ENCODE results near the gene PDRG1.
"Not testable (repeated sequence)": the region's sequence is repeated elsewhere in the genome, so short reads cannot be mapped to it uniquely, and the experiment has no call there.

PDRG1 gene

DNA sequence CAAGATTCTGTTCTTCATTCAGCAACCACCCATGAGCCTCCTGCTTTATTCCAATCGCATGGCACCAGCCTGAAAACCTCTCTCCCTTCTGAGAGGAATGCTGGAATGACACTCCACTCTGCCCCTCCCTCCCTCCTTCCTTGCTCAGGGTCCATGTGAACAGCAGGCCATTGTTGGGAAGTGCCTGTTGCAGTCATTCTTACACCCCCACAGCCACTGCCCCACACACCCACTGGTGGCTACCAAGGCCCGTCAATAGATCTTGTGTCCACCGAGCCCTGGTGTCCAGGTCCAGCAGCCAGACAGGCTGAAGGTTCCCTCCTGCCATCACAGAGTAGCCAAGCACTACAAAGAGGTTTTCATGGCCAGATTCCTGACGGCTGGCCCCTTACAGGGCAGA is 6.5 kb downstream of the PDRG1 start:
- H3K4me1 ChIP-seq (ENCODE audit: control insufficient read depth, insufficient read depth, low read length, unreplicated experiment) = peaks cover 2% of the 10 kb centered on the region
- H2AFZ ChIP-seq (ENCODE audit: low read length, unreplicated experiment) = no peak overlapping the region
- H3K27ac ChIP-seq (ENCODE audit: low read depth, low read length) = no peak overlapping the region
- peaks cover 8% of the 10 kb centered on the region for H3K79me2 ChIP-seq (ENCODE audit: control insufficient read depth, insufficient read depth, low read length, unreplicated experiment)
- H3K4me3 ChIP-seq (ENCODE audit: low read depth, low read length) = no peak overlapping the region
- H3K36me3 ChIP-seq (ENCODE audit: insufficient read depth, low read length) = peaks cover 26% of the 10 kb centered on the region
- no peaks in the 10 kb centered on the region for H3K27me3 ChIP-seq (ENCODE audit: insufficient read depth, low read length)

DNA sequence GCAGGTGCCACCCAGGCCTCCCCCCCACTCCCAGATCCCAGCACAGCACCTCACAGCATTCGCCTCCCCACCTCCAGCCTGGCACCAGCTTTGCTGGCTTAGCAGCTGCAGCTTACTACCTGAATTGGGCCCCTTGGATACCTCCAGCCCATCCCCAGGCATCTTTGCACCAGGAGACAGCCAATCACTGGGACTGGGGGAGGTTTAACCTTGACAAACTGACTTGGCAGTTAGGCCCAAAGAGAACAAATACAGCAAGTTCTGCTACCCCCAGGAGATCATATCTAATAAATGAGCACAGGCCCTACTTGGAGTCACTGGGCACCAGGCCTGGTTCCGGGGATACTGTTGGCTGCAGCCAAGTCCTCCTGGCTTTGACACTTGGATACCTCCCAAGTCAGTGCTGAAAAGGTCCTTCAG is 8.8 kb downstream of the PDRG1 start:
- Histone ChIP-seq H3K36me3 (ENCODE audit: insufficient read depth, low read length) (peaks cover 10% of the 10 kb centered on the region), H3K4me1 (ENCODE audit: control insufficient read depth, insufficient read depth, low read length, unreplicated experiment) (no peaks in the 10 kb centered on the region), H2AFZ (ENCODE audit: low read length, unreplicated experiment) (no peak overlapping the region), H3K79me2 (ENCODE audit: control insufficient read depth, insufficient read depth, low read length, unreplicated experiment) (no peaks in the 10 kb centered on the region), H3K4me3 (ENCODE audit: low read depth, low read length) (no peak overlapping the region), H3K27ac (ENCODE audit: low read depth, low read length) (no peak overlapping the region), H3K27me3 (ENCODE audit: insufficient read depth, low read length) (no peaks in the 10 kb centered on the region)

DNA sequence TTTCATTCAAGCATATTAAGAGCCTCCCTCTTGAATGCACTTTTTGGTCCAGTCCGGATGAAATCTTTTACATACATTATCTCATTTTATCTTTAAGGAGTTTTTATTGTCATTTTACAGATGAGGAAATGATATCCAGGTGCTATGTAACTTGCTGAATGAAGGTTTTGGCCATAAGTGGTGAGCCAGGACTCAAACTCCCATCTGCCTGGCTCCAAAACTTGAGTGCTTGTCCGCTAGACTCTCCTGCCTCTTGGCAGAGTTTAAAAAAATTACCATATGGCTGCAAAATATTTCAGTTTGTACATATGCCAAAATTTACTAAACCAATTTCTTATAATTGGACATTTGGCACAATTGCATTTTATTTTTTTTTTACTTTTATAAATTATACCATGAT is 12.2 kb downstream of the PDRG1 start:
- Histone ChIP-seq H2AFZ (ENCODE audit: low read length, unreplicated experiment) (no peak overlapping the region), H3K36me3 (ENCODE audit: insufficient read depth, low read length) (no peaks in the 10 kb centered on the region), H3K27ac (ENCODE audit: low read depth, low read length) (no peak overlapping the region)

DNA sequence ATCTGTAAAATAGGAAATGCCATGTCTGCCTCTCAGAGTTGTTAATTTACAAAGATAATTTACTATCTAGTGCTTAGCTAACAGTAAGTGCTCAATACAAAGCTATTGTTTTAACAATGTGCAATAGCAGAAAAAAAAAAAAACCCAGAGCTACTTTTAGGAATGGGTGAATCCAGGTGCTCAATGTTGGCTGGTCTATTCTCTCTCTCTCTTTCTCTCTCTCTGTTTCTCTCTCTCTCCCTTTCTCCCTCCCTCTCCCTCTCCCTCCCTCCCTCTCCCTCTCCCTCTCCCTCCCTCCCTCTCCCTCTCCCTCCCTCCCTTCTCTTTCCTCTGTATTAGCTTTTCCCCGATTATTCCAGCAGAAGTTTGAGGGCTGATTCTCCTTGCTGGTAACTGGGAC is 14.0 kb downstream of the PDRG1 start:
- Histone ChIP-seq H3K27me3 (ENCODE audit: insufficient read depth, low read length) (no peaks in the 10 kb centered on the region), H3K79me2 (ENCODE audit: control insufficient read depth, insufficient read depth, low read length, unreplicated experiment) (no peaks in the 10 kb centered on the region), H2AFZ (ENCODE audit: low read length, unreplicated experiment) (no peak overlapping the region), H3K27ac (ENCODE audit: low read depth, low read length) (no peak overlapping the region), H3K4me3 (ENCODE audit: low read depth, low read length) (no peak overlapping the region), H3K4me1 (ENCODE audit: control insufficient read depth, insufficient read depth, low read length, unreplicated experiment) (no peaks in the 10 kb centered on the region), H3K36me3 (ENCODE audit: insufficient read depth, low read length) (no peaks in the 10 kb centered on the region)

More for the DNA sequence above, 12.2 kb downstream of the PDRG1 start:
- no peaks in the 10 kb centered on the region for H3K79me2 ChIP-seq (ENCODE audit: control insufficient read depth, insufficient read depth, low read length, unreplicated experiment)
- no peaks in the 10 kb centered on the region for H3K4me1 ChIP-seq (ENCODE audit: control insufficient read depth, insufficient read depth, low read length, unreplicated experiment)
- no peak overlapping the region for H3K4me3 ChIP-seq (ENCODE audit: low read depth, low read length)
- no peaks in the 10 kb centered on the region for H3K27me3 ChIP-seq (ENCODE audit: insufficient read depth, low read length)

DNA sequence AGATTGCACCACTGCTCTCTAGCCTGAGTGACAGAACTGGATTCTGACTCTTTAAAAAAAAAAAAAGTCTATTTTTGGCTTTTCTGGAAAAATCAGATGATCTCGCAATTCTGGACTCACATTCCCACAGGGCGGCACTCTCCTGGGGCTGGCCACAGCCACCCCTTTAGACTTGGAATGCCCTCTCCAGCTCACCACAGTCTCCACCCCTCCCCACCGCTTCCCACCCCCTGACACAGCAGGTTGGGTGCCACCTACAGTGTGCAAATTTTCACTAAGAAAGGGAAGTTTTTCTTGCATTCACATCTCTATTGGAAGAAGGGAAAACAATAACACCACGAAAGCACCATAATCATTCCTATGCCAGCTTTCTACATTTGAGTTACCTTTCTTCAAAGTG is 15.4 kb downstream of the PDRG1 start:
- H2AFZ ChIP-seq (ENCODE audit: low read length, unreplicated experiment) = no peak overlapping the region
- H3K4me3 ChIP-seq (ENCODE audit: low read depth, low read length) = no peak overlapping the region
- no peaks in the 10 kb centered on the region for H3K36me3 ChIP-seq (ENCODE audit: insufficient read depth, low read length)
- no peaks in the 10 kb centered on the region for H3K4me1 ChIP-seq (ENCODE audit: control insufficient read depth, insufficient read depth, low read length, unreplicated experiment)
- no peak overlapping the region for H3K27ac ChIP-seq (ENCODE audit: low read depth, low read length)
- H3K79me2 ChIP-seq (ENCODE audit: control insufficient read depth, insufficient read depth, low read length, unreplicated experiment) = no peaks in the 10 kb centered on the region
- H3K27me3 ChIP-seq (ENCODE audit: insufficient read depth, low read length) = no peaks in the 10 kb centered on the region

DNA sequence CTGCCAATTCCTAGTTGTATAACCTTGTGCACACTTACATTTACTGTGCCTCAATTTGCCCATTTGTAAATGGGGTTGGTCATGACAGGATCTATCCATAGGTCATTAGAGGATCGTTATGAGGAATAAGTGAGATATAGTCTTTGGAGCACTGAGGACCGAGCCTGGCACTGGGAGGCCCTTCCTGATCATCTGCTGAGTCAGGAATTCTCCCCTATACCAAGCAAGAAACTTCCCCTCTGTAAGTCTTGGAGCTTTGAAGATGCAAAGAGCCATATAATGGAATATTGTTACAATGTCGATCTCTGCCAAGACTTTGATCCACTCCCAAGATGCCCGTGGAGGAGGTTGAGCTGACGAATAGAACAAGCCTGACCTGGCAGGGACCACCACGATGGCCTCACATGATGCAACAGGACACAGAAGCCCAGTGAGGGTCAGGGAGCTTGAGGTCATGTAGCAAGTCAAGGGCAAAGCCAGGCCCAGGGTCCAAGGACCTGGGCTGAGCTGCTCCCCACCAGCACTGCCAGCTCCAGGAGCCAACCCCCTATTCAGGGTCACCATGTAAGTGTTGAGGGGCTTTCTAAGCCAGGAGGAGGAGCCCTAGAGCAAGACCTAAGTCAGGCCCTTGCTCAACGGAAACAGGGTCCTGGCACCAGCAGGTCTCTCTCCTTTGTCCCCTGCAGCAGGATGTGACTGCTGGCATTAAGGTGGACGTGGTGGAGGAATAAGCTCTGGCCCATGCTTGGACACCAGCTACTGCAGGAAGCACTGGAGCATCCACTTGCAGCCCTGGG is 16.7 kb downstream of the PDRG1 start:
- Histone ChIP-seq H3K4me1 (ENCODE audit: control insufficient read depth, insufficient read depth, low read length, unreplicated experiment) (no peaks in the 10 kb centered on the region), H3K27me3 (ENCODE audit: insufficient read depth, low read length) (0 out of 2 replicates have a peak, but pooled peaks cover 7% of the 10 kb centered on the region), H3K27ac (ENCODE audit: low read depth, low read length) (no peak overlapping the region), H2AFZ (ENCODE audit: low read length, unreplicated experiment) (no peak overlapping the region), H3K4me3 (ENCODE audit: low read depth, low read length) (no peak overlapping the region), H3K36me3 (ENCODE audit: insufficient read depth, low read length) (no peaks in the 10 kb centered on the region), H3K79me2 (ENCODE audit: control insufficient read depth, insufficient read depth, low read length, unreplicated experiment) (no peaks in the 10 kb centered on the region)

DNA sequence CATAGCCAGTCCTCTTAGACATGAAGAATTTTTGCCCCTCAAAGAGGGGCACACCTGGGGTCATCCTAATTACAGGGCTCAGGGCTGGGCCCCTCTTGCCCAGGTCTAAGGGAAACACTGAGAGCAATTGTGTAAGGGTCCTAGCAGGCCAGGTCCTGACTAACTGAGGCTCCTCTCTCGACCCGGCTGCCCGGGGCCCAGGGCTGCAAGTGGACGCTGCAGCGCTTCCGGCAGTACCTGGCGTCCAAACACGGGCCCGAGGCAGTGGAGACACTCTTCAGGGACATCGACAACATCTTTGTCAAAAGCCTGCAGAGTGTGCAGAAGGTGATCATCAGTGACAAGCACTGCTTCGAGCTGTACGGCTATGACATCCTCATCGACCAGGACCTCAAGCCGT is 17.4 kb downstream of the PDRG1 start:
- Histone ChIP-seq H3K4me1 (ENCODE audit: control insufficient read depth, insufficient read depth, low read length, unreplicated experiment) (no peaks in the 10 kb centered on the region), H2AFZ (ENCODE audit: low read length, unreplicated experiment) (no peak overlapping the region), H3K27me3 (ENCODE audit: insufficient read depth, low read length) (0 out of 2 replicates have a peak, but pooled peaks cover 8% of the 10 kb centered on the region), H3K4me3 (ENCODE audit: low read depth, low read length) (no peak overlapping the region), H3K79me2 (ENCODE audit: control insufficient read depth, insufficient read depth, low read length, unreplicated experiment) (no peaks in the 10 kb centered on the region), H3K36me3 (ENCODE audit: insufficient read depth, low read length) (no peaks in the 10 kb centered on the region), H3K27ac (ENCODE audit: low read depth, low read length) (no peak overlapping the region)

DNA sequence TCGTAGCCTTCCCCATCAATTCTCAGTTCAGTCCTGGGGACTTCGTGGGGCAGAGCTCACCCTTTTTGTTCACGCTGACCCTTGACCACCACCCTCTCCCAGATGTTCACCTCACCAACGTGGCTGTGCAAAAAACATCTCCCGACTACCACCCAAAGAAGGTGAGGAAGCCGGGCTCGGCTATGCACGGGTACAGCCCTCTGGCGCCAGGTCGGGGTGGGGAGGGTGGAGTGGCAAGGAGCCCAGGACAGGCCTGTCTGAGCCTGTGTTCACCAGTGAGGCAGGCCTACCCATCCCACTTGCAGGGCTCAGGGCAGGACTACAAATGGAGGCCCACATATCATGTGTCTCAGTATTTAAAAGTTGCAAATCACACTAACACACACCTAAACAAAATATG is 18.1 kb downstream of the PDRG1 start:
- no peaks in the 10 kb centered on the region for H3K4me1 ChIP-seq (ENCODE audit: control insufficient read depth, insufficient read depth, low read length, unreplicated experiment)
- H3K79me2 ChIP-seq (ENCODE audit: control insufficient read depth, insufficient read depth, low read length, unreplicated experiment) = no peaks in the 10 kb centered on the region
- no peak overlapping the region for H3K27ac ChIP-seq (ENCODE audit: low read depth, low read length)
- H2AFZ ChIP-seq (ENCODE audit: low read length, unreplicated experiment) = no peak overlapping the region
- H3K27me3 ChIP-seq (ENCODE audit: insufficient read depth, low read length) = 0 out of 2 replicates have a peak, but pooled peaks cover 10% of the 10 kb centered on the region
- no peaks in the 10 kb centered on the region for H3K36me3 ChIP-seq (ENCODE audit: insufficient read depth, low read length)
- H3K4me3 ChIP-seq (ENCODE audit: low read depth, low read length) = no peak overlapping the region

DNA sequence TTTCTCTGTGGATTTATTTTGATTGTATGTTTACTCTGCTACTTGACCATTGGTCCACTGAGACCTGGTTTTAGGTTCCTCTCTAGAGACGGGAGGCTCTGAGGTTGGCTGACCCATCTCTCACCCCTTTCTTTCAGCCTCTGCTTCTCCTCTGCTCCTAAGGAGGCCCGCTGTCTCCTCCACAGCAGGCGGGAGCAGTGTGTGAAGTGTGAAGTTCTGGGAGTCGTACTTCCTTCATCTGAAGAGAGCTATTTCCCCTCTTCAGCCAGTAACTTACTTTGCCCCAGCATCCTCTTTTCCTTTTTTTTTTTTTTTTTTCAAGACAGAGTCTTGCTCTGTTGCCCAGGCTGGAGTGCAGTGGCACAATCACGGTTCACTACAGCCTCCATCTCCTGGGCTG is 21.1 kb downstream of the PDRG1 start:
- Histone ChIP-seq H3K79me2 (ENCODE audit: control insufficient read depth, insufficient read depth, low read length, unreplicated experiment) (no peaks in the 10 kb centered on the region), H3K27me3 (ENCODE audit: insufficient read depth, low read length) (peaks cover 21% of the 10 kb centered on the region; the same call in 1 of the 2 replicates), H3K36me3 (ENCODE audit: insufficient read depth, low read length) (no peaks in the 10 kb centered on the region), H3K4me1 (ENCODE audit: control insufficient read depth, insufficient read depth, low read length, unreplicated experiment) (no peaks in the 10 kb centered on the region), H3K4me3 (ENCODE audit: low read depth, low read length) (no peak overlapping the region), H3K27ac (ENCODE audit: low read depth, low read length) (no peak overlapping the region), H2AFZ (ENCODE audit: low read length, unreplicated experiment) (no peak overlapping the region)

DNA sequence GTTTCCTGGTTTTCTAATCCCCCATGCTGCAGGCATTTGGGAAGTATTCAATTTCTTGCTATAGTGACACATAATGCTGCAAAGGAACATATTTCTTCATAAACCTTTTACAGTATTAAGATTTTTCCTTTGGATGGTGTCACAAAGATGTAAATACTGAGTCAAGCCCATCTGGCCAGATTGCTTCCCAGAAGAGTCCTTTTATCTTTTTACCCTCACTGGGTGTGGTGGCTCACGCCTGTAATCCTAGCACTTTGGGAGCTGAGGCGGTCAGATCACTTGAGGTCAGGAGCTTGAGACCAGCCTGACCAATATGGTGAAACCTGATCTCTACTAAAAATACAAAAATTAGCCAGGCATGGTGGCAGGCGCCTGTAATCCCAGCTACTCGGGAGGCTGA is 22.2 kb downstream of the PDRG1 start:
- not testable (repeated sequence) for H3K27ac ChIP-seq (ENCODE audit: low read depth, low read length); H3K79me2 ChIP-seq (ENCODE audit: control insufficient read depth, insufficient read depth, low read length, unreplicated experiment); H2AFZ ChIP-seq (ENCODE audit: low read length, unreplicated experiment); H3K36me3 ChIP-seq (ENCODE audit: insufficient read depth, low read length); H3K4me1 ChIP-seq (ENCODE audit: control insufficient read depth, insufficient read depth, low read length, unreplicated experiment); H3K4me3 ChIP-seq (ENCODE audit: low read depth, low read length)
- peaks cover 28% of the 10 kb centered on the region; the same call in 1 of the 2 replicates for H3K27me3 ChIP-seq (ENCODE audit: insufficient read depth, low read length)

DNA sequence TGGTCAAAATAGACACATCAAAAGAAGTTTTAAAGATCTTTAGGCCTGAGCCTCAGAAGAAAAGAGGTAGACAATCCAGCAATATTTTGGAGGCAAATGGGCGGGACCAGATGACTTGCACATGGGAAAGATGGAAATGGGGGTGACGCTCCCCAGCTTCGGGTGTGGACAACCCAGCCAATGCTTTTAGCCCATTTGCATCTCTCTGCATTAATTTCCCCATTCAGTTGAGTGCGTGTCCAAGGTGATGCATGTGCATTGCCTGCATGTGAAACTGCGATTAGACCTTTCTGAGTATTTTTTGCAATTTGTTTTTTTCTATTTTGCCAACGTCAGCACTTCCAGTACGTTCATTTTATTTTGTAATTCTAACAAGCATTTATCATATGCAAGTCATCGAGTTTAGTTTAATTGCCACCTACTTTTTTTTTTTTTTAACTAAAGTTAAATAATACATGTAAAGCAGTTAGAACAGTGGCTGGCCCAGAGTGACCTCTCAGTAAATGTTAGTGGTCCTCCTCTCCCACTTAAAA is 24.2 kb downstream of the PDRG1 start:
- Histone ChIP-seq H3K27ac (ENCODE audit: low read depth, low read length) (no peak overlapping the region), H3K36me3 (ENCODE audit: insufficient read depth, low read length) (no peaks in the 10 kb centered on the region), H3K27me3 (ENCODE audit: insufficient read depth, low read length) (peaks cover 34% of the 10 kb centered on the region; the same call in 1 of the 2 replicates), H3K4me3 (ENCODE audit: low read depth, low read length) (no peak overlapping the region), H2AFZ (ENCODE audit: low read length, unreplicated experiment) (no peak overlapping the region), H3K79me2 (ENCODE audit: control insufficient read depth, insufficient read depth, low read length, unreplicated experiment) (no peaks in the 10 kb centered on the region), H3K4me1 (ENCODE audit: control insufficient read depth, insufficient read depth, low read length, unreplicated experiment) (no peaks in the 10 kb centered on the region)

Data from ACC112 (cell line).